Germinal center (tissue), 1 donor: Measurements from ENCODE around the gene S100A13.

Experiments
- DNase-seq: peaks from one replicate; pipeline ENCODE4 v3.0.0; 2012; ENCODE audit warnings: mixed read lengths, low spot score

S100A13 gene

DNA sequence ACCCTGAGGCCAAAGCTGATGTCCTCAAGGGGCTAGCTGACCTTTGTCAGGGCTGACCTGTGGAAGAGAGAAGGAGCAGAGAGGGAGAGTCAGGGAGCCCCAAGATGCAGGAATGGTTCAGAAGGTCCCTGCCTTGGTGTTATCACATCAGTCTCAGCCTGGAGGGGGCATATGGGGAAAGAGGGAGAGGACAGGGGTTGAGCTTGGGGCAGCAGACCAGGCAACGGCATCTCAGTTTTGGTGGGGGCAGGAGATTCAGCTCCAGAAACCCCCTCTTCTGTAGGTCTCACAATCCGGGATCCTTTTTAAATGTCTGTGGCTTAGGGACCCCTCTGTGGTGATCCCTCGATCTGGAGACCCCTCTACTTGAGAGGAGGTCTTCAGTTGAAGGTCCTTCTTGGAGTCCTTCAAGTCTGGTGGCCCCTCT is 815 bp downstream of the S100A13 start:
- no peak for DNase-seq

DNA sequence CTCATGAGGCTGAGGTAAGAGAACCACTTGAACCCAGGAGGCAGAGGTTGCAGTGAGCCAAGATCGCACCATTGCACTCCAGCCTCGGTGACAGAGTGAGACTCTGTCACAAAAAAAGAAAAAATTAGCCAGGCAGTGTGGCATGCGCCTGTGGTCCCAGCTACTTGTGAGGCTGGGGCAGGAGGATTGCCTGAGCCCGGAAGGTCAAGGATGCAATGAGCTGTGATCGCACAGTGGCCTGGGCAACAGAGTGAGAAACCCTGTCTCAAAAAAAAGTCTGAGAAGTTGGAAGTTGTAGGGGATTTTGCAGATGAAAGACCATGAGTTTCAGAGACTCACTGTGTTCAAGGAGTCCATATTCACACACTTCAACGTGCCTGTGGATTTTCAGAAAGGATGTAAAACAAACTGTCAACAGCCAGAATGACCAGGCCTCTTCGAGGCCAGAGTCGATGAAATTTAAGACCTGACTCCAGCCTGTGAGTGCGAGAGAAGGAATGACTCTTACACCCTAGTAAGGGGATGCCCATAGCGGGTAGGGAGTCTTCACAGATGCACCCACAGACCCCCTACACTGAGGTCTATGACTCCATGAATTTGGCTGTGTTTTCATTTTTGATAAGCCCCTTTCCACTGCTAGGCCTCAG is 2.2 kb downstream of the S100A13 start:
- DNase-seq, result no peak

DNA sequence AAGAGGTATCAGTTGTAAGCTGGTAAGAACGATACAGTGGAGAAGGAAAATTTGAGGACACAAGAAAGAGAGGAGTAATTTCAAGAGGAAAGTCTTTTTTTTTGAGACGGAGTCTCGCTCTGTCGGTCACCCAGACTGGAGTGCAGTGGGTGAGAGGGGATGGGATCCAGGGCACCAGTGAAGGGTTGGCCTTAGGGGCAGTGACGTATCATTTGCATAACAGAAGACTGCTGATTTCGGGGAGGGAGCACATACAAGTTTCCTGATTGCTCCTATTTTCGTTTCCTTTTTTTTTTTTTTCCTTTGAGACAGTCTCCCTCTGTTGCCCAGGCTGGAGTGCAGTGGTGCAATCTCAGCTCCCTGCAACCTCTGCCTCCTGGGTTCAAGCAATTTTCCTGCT is 4.2 kb downstream of the S100A13 start:
- no peak for DNase-seq

DNA sequence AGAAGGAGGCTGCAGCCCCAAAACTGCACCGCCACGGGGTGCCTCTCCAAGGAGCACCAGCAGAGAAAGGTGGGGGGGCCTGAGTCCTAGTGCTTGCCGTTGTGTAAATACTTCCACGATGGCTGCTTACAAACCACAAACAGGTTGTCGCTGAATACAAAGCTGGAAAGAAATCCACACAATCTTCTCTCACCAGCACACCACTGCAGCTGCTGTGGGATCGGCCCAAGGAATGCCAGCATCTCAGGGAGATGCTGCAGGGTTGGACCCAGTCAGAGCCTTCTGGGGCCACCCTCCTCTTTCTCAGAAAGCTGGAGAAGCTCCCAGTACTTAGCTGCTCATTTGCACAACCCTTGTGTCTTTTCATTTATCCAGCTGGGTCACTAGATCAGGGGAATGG is 8.1 kb downstream of the S100A13 start:
- no peak for DNase-seq

DNA sequence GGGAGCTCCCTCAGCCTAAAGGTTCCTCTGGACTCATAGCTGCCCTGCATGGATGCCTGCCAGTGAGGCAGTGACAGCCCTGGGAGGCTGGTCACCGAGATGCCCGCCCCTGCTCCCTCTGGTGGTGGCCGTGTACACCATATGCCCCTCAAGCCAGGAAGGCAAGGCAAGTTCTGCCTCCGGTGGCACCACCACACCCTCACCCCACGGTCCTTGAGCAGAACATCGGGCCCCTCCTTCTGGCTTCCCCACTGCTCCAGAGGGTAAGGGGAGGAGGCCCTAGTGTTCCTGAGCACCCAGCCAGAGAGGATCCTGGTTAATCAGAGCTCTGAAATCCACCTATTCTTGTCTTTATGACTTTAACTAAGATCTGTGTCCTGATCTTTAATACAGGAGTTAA is 9.6 kb downstream of the S100A13 start:
- peak; percentile 60 for DNase-seq

DNA sequence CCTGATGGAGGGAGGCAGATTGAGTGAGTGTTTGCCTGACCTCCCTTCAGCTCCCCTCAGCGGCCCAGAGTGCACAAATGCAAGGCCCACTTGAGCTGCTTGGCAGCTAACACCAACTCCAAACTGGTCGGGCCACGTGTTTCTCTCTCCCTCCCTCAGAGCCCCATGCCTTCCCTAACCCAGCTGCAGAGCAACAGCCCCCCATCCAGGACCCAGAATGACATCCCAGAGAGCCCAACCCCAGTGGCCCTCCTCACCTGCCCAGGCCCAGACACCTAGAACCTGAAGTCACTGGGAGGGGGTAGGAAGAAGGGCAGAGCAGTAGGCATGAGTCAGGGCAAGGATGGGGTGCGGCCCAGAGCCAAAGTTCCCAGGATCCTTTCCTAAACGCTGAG is 10.4 kb downstream of the S100A13 start:
- DNase-seq, result no peak

DNA sequence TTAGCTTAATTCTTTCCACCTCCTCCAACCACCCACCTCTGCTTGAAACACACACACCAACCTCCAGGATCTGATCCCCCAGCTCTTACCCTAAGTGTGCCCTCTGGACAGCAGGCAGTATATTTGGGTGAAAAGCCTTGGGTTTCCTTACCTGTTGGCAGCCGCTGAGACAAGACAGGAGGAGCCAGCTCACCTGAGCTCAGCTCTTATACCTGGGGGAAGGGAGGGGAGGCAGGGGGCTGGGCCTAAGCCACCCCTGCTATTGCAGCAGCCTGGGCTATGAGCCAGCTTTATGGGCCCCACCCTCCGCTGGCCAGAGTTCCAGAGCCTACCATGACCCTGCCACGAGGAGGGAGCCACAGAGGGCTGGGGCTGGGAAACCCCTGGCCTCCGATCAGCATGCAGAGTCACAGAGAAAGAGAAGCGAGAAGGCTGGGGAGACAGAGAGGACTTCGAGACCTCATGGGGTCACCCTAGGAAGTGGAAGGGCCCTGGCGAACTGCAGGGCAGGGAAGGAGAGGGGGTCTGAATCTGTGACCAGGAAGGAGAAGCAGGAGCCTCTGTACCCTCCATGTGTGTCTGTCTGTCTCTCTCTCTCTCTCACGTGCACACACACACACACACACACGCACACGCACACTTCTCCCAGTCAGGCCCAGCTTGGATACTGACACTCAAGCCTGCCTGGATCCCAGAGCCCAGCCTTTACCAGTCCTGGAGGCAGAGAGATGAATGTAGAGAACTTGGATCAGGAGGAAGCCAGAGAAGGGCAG is 11.0 kb downstream of the S100A13 start, which contains the start of gene S100A14:
Gene S100A14, minus strand, starts transcription at position 182 of the 773 bp plus-strand sequence. CDS start 467 bp downstream, outside the sequence.
- no peak for DNase-seq

GRCh38 chr1:153615406-153615805 is 11.9 kb downstream of the S100A13 start:
- no peak for DNase-seq

- DNase-seq, result no peak
Measured at GRCh38 chr1:153614906-153615305, 12.4 kb downstream of the S100A13 start.

DNA sequence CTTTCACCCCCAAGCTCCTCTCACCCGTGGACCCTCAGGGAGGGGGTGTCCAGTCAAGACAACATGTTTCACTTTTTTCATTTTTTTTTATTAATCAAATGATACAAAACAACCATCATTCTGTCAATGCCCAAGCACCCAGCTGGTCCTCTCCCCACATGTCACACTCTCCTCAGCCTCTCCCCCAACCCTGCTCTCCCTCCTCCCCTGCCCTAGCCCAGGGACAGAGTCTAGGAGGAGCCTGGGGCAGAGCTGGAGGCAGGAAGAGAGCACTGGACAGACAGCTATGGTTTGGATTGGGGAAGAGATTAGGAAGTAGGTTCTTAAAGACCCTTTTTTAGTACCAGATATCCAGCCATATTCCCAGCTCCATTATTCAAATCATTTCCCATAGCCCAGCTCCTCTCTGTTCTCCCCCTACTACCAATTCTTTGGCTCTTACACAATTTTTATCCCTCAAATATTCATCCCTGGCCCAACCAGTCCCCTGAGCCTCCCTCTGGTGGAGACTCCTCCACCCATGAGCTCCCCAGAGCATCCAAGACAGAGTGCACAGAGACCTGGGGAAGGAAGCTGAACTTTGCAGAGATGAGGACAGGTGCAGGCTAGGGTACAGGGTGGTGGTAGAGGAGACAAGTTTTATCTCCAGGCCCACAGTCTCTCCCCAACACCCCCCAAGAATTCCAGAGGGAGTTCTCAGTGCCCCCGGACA is 13.0 kb downstream of the S100A13 start:
- no peak for DNase-seq

DNA sequence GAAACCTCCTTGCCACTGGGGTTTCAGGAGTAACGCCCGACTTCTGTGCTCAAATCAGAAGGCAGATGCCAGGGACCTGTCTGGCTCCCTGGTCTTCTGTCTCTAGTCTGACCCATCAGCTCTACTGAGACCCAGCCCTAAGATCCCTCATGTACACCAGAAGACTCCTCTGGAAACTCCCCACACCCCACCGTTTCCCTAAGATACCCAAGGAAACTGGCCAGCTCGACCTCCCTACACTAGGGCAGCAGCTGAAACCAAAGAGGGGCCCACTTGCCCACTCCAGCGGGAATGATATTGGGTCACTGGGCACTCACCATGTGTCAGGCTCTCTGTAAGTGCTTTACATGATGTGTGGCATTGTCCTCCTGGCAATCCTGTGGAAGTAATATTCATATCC is 13.9 kb downstream of the S100A13 start:
- no peak for DNase-seq

DNA sequence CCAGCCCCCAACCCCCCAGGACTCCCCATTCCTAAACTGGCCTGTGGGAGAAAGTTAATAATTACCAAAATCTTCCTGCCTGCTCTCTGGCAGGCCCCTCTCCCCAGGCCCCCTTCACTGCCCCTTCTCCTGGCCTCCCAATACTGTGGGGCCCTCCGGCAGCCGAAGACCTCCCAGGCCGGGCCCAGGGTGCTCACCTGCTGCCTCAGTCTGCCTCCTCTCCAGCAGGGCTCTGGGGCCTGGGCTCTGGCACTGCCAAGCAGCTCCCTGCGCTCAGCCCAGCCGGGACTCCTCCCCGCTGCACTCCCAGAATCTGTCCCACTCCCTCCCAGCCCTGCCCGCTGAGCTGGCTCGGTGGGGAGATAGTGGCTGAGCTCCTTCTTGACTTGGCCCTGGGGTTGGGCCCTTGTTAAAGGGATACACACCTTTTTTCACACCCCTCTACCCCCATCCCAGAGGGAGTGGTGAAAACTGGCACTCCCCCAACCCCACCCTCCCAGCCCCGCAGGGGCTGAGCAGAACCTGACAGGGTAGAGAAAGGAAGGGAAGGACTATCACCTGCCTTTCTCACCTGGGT is 14.5 kb downstream of the S100A13 start, which contains the start of gene S100A16:
Gene S100A16, minus strand, starts transcription at position 383 of the 577 bp plus-strand sequence. CDS start 4,986 bp downstream, outside the sequence.
- no peak for DNase-seq

DNA sequence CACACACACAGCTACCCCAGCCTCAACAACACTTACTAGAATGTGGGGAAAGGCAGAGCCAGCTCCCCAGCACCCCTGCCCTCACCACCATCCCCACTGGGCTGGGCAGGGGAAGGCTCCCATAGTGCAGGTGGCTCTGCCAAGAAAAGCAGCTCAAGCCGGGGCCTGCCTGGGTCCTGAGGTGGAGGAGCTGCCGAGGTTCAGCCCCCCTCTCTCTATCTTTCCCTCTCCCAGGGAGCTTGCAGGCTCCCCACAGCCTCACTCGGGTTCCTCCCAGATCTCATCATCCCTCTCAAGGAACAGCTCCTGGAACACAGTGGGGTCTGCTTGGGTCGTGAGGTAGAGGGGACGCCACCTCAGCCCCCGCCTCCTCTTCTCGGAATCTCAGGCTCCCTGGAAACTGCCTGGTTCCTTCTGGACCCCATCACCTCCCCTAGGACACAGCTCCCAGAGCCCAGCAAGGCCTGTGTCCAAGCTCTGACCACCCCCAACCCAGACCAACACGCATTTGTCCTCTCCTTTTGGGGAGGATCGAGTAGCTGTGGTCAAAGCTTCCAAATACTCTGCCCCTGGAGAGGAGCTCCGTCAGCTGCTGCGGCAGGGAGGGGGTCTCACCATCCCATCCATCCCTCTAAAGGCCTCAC is 15.1 kb downstream of the S100A13 start:
- DNase-seq, result no peak

DNA sequence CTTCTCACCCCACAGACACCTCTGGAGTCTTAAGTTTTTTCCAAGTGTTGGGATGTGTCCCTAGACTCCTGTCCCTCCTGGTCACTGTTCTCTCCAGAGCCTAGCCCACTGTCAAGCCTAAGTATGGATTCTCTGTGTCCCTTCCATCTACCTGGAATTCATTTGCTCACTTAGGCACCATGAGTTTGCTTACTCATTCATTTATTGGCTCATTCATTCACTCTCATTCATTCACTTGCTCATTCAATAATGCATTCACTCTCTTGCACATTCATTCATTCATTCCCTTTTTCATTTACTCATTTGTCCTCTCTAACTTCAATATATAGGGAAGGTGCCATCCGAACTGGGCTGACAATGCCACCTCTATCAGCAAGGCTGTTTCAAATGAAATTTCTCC is 15.9 kb downstream of the S100A13 start:
- no peak for DNase-seq

- DNase-seq, result no peak
Measured at GRCh38 chr1:153610811-153611301, 16.4 kb downstream of the S100A13 start.

DNA sequence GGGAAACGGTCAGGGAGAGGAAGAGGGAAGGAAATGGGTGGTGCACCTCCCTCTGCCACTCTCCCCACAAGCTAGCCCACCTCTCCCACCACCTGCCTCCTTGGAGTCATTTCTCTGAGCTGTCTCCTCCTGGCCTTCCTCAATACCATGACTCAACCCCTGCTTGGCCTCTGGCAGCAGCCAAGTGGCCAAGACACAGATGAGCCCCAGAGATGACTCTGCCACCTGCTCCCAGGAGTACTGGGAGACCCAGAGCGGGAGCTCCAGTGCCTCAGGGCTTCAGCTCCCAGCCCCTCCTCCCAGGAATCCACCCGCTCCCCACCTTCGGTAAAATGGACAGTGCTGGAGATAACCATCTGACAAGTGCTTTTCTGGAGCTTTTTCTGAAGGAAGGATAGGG is 17.0 kb downstream of the S100A13 start:
- DNase-seq, result no peak

DNA sequence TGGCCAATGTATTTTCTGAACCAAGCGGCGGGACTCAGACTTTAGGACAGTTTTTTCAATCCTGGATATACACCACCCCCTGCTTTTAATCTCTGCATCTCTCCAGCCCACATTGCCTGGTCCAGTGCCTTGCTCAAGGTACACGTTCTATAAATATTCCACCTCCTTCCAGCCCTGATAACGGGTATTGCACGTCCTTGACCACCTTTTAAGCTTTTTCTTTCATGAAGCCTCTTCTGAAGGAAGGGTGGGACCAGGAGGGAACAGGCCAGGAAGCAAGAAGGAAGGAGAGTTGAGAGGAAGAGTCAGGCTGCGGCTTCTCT is 17.8 kb downstream of the S100A13 start:
- no peak for DNase-seq

- DNase-seq, result no peak
Measured at GRCh38 chr1:153608742-153609584, 18.3 kb downstream of the S100A13 start.

DNA sequence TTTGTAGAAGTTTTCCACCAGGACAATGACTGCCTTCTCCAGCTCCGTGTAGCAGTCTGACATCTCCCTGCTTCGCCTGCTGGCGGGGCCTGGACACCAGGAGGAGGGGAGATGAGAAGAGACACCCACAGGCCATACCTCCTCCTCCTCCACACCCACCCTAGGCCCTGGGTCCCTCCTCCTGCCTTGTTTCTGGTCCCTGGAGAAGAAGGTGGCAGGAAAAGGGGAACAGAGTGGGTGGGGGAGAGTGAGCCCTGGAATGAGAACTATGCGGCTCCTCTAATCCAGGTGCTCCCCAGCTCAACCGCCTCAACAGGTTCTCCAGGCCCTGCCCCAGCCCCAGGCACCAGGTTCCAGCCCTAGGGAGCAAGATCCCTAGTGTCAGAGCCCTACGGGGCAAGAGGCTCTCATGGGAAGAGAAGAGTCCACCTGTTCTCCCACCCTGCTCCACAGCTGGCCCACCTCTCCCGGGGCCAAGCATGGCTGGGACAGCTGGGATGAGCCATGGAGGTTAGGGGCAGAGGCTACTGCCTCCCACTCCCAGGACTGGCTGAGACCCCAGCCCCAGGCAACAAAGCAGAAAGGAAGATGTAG is 19.1 kb downstream of the S100A13 start:
- no peak for DNase-seq

DNA sequence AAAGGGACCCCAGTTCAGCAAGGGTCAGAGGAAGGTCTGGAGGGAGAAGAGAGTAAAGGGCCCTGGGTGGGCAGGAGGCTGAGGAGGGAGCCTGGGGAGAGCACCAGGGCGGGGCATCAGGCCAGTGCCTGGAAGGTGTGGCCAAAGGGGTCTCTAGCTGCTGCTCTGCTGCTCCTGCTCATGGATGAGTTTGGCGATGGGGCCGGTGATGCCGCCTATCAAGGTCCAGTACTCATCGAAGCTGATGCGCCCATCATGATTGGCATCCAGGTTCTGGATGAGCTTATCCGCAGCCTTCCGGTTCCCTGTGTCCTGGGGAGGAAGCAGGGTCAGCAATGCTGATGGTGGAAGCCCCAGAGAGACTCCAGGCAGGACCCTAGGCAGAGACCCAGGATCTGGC is 19.9 kb downstream of the S100A13 start:
- DNase-seq, result no peak

DNA sequence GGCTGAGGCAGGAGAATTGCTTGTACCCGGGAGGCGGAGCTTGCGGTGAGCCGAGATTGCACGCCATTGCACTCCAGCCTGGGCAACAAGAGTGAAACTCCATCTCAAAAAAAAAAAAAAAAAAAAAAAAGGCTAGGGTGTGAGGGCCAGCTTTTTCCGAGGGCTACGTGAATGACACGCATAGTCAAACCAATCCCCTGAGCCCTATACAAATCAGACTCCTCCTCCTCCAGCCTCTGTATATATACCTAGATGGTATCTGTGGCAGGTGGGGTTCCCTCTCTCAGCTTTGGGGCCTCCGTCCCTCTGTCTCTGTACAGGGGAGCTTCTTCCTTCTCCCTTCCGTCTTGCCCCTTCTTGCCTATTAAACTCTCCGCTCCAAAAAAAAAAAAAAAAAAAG is 21.1 kb downstream of the S100A13 start:
- DNase-seq, result no peak
